Heart left ventricle (tissue), 16 donors: Measurements from ENCODE around the gene MON2. TPM values are rescaled to one million over a fixed set of nuclear protein-coding genes. Genes with fewer than 3 reads are reported as not detected.

Experiments
- ATAC-seq, 4 donors: fragments of 200-7000 bp; cut with Tn5 transposase; one replicate each; pipeline ENCODE4 v1.9.1; 2020 to 2022; ENCODE audit warnings: moderate library complexity in 4 of 4, mild to moderate bottlenecking in 3 of 4, moderate number of reproducible peaks in 1 of 4
- DNase-seq, 5 donors: peaks; one replicate each; pipeline ENCODE4 v3.0.0-alpha.2; 2020
- H3K27ac ChIP-seq, 12 donors: fragments of 200-600 bp; sonication (generic) in 4 of 12; one replicate each; pipeline versions ENCODE4 v1.5.0 to v1.8.0; 2016 to 2022; ENCODE audit warnings: mild to moderate bottlenecking in 2 of 12
- H3K27me3 ChIP-seq, 9 donors: fragments of 200-600 bp; sonication (generic) in 2 of 9; one replicate each; pipeline versions ENCODE4 v1.5.1 to v1.8.0; 2016 to 2022; ENCODE audit warnings: mild to moderate bottlenecking in 3 of 9
- H3K36me3 ChIP-seq, 9 donors: fragments of 200-600 bp; sonication (generic) in 2 of 9; one replicate each; pipeline versions ENCODE4 v1.5.0 to v1.8.0; 2018 to 2022; ENCODE audit warnings: mild to moderate bottlenecking in 2 of 9
- H3K4me1 ChIP-seq, 12 donors: fragments of 200-600 bp; sonication (generic) in 4 of 12; one replicate each; pipeline versions ENCODE4 v1.5.0 to v1.8.0; 2016 to 2022; ENCODE audit warnings: mild to moderate bottlenecking in 3 of 12
- H3K4me3 ChIP-seq, 12 donors: fragments of 200-600 bp; sonication (generic) in 4 of 12; one replicate each; pipeline versions ENCODE4 v1.5.0 to v1.8.0; 2017 to 2022; ENCODE audit warnings: mild to moderate bottlenecking in 9 of 12, moderate library complexity in 4 of 12
- H3K9me3 ChIP-seq, 12 donors: fragments of 200-600 bp; sonication (generic) in 4 of 12; one replicate each; pipeline versions ENCODE4 v1.5.0 to v1.8.0; 2016 to 2022; ENCODE audit warnings: mild to moderate bottlenecking in 1 of 12
- POLR2A ChIP-seq, 2 donors: fragments of 450-650 bp; IDR thresholded peaks; one replicate each; pipeline ENCODE4 v1.6.1; 2017; ENCODE audit warnings: antibody characterized with exemption in 2 of 2, mild to moderate bottlenecking in 2 of 2, moderate library complexity in 2 of 2
- WGBS, 4 donors: extraction: QIAGEN DNeasy Blood & Tissue Kit in 2 of 4; methylation state at CpG; one replicate each; pipeline versions ENCODE4 v1.1.5 to v1.1.7; 2013 to 2018; 5-methylcytosine and 5-hydroxymethylcytosine counted together
- intact Hi-C, 10 donors: fragments of 100-400 bp; cut with DNase I; formaldehyde crosslinking; loops; one replicate each; pipeline versions ENCODE4 v1.11.1 to v1.14.2; 2022
- long read RNA-seq, 3 donors: library from polyadenylated mRNA; unstranded; transcript quantifications; one replicate each; pipeline ENCODE4 v2.0.0, GENCODE V29; 2020 to 2021
- polyA plus RNA-seq, 2 donors: library from polyadenylated mRNA; stranded (reverse); fragments of 200-250 nt; gene quantifications; one replicate each; pipeline ENCODE4 v1.2.3, GENCODE V29; 2013
- total RNA-seq, 9 donors: library from RNA; depleted of rRNA in 2 of 9; stranded (reverse); fragments of >200 nt in 2 of 9; fragmentation: NEBNext Ultra II Directional in 3 of 9; extraction: Animal tissue kit (Norgen Biotek cat#: 25700) in 3 of 9; gene quantifications; one replicate each; pipeline versions ENCODE4 v1.1.0 to v1.2.4, GENCODE V29; 2016 to 2023
- TF ChIP-seq, protein P1 (sequence below), 12 donors: fragments of 200-600 bp; sonication (generic) in 4 of 12; IDR thresholded peaks; one replicate each; pipeline versions ENCODE4 v1.5.0 to v1.8.0; 2018 to 2022; ENCODE audit warnings: antibody characterized with exemption in 12 of 12, mild to moderate bottlenecking in 5 of 12
- donor health status: ischemic (EF 13 %, LVEDD 7.1; RV severe dilation, severe dysfunction).
- donor health status: healthy with polysubstance abuse.
- donor health status: DM: no; HTN: yes; CAD: no.
- donor health status: DM: no; HTN: no; CAD: no.
- donor health status: ischemic (EF 25% LVEDD 6.9; RV normal size, moderate dysfunction).
- donor health status: ischemic (EF 25% LVEDD 5.7; RV mildly dilated, moderate dysfunction).
- donor health status: healthy.
- donor health status: DM: yes; HTN: yes; CAD: no.
- donor health status: ischemic (EF 35%, LVEDD 5.7; RV mildly dilated, moderate dysfunction).
- donor health status: nonischemic (EF 11% LVEDD 7.7; RV severe dilation, severe dysfunction).
- donor health status: DM: yes; HTN: yes; CAD: no.
- donor health status: PGD.
- donor health status: ischemic (EF 29% LVEDD 5.4; RV normal size, mild dysfunction).
- donor health status: nonischemic (EF 23%, LVEDD 6.1; RV moderate dilation, normal function).

Gene MON2, protein sequence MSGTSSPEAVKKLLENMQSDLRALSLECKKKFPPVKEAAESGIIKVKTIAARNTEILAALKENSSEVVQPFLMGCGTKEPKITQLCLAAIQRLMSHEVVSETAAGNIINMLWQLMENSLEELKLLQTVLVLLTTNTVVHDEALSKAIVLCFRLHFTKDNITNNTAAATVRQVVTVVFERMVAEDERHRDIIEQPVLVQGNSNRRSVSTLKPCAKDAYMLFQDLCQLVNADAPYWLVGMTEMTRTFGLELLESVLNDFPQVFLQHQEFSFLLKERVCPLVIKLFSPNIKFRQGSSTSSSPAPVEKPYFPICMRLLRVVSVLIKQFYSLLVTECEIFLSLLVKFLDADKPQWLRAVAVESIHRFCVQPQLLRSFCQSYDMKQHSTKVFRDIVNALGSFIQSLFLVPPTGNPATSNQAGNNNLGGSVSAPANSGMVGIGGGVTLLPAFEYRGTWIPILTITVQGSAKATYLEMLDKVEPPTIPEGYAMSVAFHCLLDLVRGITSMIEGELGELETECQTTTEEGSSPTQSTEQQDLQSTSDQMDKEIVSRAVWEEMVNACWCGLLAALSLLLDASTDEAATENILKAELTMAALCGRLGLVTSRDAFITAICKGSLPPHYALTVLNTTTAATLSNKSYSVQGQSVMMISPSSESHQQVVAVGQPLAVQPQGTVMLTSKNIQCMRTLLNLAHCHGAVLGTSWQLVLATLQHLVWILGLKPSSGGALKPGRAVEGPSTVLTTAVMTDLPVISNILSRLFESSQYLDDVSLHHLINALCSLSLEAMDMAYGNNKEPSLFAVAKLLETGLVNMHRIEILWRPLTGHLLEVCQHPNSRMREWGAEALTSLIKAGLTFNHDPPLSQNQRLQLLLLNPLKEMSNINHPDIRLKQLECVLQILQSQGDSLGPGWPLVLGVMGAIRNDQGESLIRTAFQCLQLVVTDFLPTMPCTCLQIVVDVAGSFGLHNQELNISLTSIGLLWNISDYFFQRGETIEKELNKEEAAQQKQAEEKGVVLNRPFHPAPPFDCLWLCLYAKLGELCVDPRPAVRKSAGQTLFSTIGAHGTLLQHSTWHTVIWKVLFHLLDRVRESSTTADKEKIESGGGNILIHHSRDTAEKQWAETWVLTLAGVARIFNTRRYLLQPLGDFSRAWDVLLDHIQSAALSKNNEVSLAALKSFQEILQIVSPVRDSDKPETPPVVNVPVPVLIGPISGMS (N-terminal part only)
- 10 to 100 TPM; 14.8 to 30.6 (median 17.7) TPM for total RNA-seq
- 1 to 10 TPM; 8.7 to 9.1 TPM for polyA plus RNA-seq
- long read RNA-seq, donor 1, partial matches to known transcripts = 5 of 9 reads
- long read RNA-seq, donor 1, other reads (novel, unspliced or antisense) = 4 of 9 reads
- long read RNA-seq, donor 2, partial matches to known transcripts = 7 of 12 reads
- long read RNA-seq, donor 2, other reads (novel, unspliced or antisense) = 4 of 12 reads
- long read RNA-seq, donor 3, full-length matches to known transcripts = 3 of 9 reads
- long read RNA-seq, donor 3, partial matches to known transcripts = 3 of 9 reads
- long read RNA-seq, donor 3, other reads (novel, unspliced or antisense) = 3 of 9 reads

DNA sequence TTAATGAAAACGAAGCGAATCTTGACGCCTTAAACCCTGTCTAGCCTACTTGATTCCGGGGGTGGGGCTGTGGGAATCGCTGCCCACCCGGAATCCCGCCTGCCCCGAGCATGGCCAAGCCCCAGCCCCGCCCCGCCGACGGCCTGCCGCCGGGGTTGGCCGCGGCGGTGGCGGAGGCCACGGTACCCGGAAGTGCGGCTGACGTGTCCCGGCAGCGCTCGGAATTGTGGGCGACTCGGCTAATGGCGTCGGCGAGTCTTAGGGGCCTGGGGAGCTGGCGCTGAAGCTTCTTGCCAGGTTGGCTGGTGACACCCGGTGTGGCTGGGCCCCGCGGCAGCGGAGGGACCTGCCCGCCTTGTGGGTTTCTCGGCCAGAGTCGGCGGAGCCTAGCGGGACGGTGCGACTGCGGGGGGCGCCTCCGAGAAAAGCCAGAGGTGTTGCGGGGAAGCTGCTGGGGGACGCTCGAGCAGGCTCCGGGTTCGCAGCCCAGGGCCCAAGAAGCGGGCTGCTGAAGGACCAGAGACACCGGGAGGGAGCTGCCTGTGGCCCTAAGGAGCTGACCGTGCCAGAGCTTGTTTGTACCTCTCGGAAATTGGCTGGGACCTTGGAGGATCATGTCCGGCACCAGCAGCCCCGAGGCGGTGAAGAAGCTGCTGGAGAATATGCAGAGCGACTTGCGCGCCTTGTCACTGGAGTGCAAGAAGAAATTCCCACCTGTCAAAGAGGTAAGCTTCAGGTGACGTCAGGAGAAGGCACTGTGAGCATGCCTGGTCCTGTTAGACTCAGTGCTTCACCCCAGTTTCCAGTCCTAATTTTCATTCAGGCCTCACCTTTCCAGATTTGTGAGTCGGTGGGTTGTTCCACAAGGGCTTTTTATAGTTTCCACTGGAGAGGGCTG is at the start of gene MON2:
TSS of gene MON2 (plus strand) at position 233 of the 898 bp plus-strand sequence. CDS start at position 615, 382 bp downstream.
- ATAC-seq = peak; percentile 98 to 100 (median 100)
- peak within 1 kb of the TSS; percentile 67 to 98 (median 86) for H3K4me3 ChIP-seq
- peaks cover 0 to 17% (median 3%) of the 10 kb centered on the region in 12 donors for H3K9me3 ChIP-seq
- H3K27ac ChIP-seq = peak within 1 kb of the TSS; percentile 68 to 94 (median 88)
- H3K4me1 ChIP-seq = peaks cover 0 to 42% (median 30%) of the 10 kb centered on the region in 12 donors
- 0% methylated on average over 57 to 62 of the region's 62 CpGs for WGBS, 4 donors
- intact Hi-C loops = loop anchor here in 1 of 10 donors (5.0 kb wide), 1 partner anchor 205 kb away; the partner anchor contains the start of gene USP15
- DNase-seq = peak; percentile 92 to 95 (median 93)
- H3K36me3 ChIP-seq = peaks cover 0 to 13% (median 0%) of the 10 kb centered on the region in 9 donors
- H3K27me3 ChIP-seq = no peaks in the 10 kb centered on the region
- TF ChIP-seq POLR2A (IDR thresholded peaks at IDR 0.05) = peak in 1 of 2 donors; percentile 78
- TF ChIP-seq, protein P1, sequence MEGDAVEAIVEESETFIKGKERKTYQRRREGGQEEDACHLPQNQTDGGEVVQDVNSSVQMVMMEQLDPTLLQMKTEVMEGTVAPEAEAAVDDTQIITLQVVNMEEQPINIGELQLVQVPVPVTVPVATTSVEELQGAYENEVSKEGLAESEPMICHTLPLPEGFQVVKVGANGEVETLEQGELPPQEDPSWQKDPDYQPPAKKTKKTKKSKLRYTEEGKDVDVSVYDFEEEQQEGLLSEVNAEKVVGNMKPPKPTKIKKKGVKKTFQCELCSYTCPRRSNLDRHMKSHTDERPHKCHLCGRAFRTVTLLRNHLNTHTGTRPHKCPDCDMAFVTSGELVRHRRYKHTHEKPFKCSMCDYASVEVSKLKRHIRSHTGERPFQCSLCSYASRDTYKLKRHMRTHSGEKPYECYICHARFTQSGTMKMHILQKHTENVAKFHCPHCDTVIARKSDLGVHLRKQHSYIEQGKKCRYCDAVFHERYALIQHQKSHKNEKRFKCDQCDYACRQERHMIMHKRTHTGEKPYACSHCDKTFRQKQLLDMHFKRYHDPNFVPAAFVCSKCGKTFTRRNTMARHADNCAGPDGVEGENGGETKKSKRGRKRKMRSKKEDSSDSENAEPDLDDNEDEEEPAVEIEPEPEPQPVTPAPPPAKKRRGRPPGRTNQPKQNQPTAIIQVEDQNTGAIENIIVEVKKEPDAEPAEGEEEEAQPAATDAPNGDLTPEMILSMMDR (IDR thresholded peaks at IDR 0.05) = no peak

DNA sequence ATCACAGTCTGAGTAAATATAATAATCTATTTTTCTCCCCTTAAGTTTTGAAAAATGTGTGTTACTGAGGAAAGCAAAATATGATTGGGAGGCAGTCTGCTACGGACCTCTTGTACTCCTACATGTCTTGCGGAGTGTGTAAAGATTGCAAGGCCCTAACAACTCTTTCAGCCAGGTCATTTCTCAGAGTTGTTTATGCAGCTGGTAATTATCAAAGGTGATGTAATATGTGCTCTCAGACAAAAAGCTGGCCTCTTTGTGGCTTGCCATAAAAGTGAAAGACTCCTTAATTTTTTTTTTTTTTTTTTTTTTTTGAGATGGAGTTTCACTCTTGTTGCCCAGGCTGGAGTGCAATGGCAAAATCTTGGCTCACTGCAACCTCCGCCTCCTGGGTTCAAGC is 40.5 kb upstream of the MON2 start:
- 77 to 82% (median 80%) methylated on average over 3 of the region's 3 CpGs for WGBS, 4 donors
- ATAC-seq (no peak), DNase-seq (no peak)
- Histone ChIP-seq H3K27ac (no peak overlapping the region), H3K36me3 (no peaks in the 10 kb centered on the region), H3K4me1 (no peaks in the 10 kb centered on the region), H3K9me3 (peaks cover 0 to 43% (median 16%) of the 10 kb centered on the region in 12 donors), H3K27me3 (peaks cover 0 to 15% (median 4%) of the 10 kb centered on the region in 9 donors), H3K4me3 (no peak overlapping the region)
- intact Hi-C loops = no loop called here
- TF ChIP-seq POLR2A (IDR thresholded peaks at IDR 0.05) = no peak
- TF ChIP-seq, protein P1 (IDR thresholded peaks at IDR 0.05) = no peak

DNA sequence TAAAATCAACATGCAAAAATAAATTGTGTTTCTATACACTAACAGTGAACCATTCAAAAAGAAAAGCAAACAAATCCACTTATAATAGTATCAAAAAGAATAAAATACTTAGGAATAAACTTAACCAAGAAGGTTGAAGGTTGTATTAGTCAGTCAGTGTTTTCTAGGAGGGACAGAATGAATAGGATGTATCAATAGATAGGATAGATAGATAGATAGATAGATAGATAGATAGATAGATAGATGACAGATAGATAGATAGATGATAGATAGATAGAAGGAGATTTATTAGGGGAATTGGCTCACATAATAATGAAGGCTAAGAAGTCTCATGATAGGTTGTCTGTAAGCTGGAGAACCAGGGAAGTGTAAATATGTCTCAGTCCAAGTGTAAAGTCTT is 37.2 kb upstream of the MON2 start:
- intact Hi-C loops = no loop called here
- no peak overlapping the region for H3K4me3 ChIP-seq
- H3K27ac ChIP-seq = no peak overlapping the region
- DNase-seq (no peak), ATAC-seq (no peak)
- no peak for TF ChIP-seq POLR2A (IDR thresholded peaks at IDR 0.05)
- TF ChIP-seq, protein P1 (IDR thresholded peaks at IDR 0.05) = no peak
- peaks cover 0 to 2% (median 0%) of the 10 kb centered on the region in 12 donors for H3K4me1 ChIP-seq
- peaks cover 0 to 31% (median 16%) of the 10 kb centered on the region in 12 donors for H3K9me3 ChIP-seq
- H3K36me3 ChIP-seq = no peaks in the 10 kb centered on the region
- H3K27me3 ChIP-seq = peaks cover 0 to 46% (median 13%) of the 10 kb centered on the region in 9 donors
